SW 1271 (cell line): ENCODE data around the gene MYO5A.
A peak's percentile ranks its signal among the peaks of the same experiment; 100 is the strongest.
"Not testable (repeated sequence)": the region's sequence is repeated elsewhere in the genome, so short reads cannot be mapped to it uniquely, and the experiment has no call there.

Experiments used
- DNase-seq, 2 experiments: peaks; one replicate each; lab custom pipeline; 2025; lab: John Stamatoyannopoulos, UW

Gene MYO5A

DNA sequence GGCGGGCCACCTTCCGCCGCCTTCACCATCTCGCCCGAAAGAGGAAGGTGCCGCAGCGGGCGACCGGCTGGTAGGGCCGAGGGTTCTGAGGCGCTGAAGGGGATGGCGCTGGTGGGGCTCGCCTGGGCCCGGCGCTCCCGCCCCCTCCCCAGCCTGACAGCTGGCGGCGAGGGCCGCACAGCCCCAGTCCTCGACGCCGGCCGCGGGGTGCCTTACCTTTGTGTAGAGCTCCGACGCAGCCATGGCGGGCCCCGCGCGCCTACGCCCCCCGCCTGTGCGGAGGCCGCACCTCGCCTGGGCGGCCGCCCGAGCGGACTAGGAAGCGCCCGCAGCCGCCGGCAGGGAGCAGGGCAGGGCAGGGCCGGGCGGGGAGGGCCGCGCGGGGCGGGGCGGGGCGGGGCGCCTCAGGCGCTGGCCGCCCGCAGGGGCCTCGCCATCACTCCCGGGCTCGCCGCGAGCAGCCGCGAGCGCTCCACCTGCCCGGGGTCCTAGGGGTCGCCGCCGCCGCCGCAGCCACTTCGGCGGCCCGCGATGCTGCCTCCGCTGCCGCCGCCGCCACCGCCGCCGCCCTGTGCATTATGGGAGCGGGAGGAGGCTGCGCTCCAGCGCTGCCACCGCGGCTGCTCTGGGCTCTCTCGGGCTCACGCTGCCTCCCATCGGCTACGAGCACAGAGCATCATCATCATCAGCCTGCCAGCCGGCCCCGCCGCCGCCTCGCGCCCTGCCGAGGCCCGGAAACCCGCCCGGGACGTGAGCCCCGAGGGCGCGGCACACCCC, at the start of gene MYO5A:
Gene MYO5A (minus strand): TSS at position 317 of the 777 bp plus-strand sequence. CDS start 74 bp downstream, at position 243.
- peak in 1 of 2 experiments; percentile 32 for DNase-seq

DNA sequence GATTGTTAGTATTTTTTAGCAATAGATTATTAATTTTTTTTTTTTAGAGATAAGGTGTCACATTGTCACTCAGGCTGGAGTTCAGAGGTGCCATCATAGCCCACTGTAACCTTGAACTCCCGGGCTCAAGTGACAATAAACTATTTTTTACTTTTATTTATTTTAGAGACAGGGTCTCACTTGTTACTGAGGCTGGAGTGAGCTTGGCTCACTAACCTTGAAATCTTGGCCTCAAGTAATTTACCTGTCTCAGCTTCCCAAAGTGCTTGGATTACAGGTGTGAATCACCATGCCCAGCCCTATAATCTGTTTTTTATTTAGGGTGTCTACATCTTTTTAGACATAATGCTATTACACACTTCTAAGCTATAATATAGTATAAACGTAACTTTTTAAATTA, 48.0 kb upstream of the MYO5A start:
- no peak for DNase-seq

DNA sequence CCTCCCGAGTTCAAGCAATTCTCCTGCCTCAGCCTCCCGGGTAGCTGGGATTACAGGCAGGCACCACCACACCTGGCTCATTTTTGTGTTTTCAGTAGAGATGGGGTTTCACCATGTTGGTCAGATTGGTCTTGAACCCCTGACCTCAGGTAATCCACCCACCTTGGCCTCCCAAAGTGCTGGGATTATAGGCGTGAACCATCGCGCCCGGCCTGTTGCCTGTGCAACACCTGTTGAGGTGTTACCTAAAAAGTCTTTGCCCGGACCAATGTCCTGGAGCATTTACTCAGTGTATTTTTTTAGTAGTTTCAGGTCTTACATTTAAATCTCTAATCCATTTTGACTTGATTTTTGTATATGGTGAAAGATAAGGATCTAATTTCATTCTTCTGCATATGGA, 46.9 kb upstream of the MYO5A start:
- DNase-seq, result not testable (repeated sequence)

DNA sequence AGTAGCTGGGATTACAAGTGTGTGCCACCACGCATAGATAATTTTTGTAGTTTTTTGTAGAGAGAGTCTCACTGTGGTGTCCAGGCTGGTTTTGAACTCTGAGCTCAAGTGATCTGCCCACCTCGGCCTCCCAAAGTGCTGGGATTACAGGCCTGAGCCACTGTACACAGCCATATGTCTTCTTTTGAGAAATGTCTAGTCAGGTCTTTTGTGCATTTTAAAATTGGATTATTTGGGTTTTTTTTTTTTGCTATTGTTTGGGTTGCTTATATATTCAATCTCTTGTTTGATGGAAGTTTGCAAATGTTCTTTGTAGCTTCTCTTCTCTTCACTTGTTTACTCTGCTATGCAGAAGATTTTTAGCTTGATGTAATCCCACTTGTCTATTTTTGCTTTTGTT, 46.4 kb upstream of the MYO5A start:
- DNase-seq, result no peak

DNA sequence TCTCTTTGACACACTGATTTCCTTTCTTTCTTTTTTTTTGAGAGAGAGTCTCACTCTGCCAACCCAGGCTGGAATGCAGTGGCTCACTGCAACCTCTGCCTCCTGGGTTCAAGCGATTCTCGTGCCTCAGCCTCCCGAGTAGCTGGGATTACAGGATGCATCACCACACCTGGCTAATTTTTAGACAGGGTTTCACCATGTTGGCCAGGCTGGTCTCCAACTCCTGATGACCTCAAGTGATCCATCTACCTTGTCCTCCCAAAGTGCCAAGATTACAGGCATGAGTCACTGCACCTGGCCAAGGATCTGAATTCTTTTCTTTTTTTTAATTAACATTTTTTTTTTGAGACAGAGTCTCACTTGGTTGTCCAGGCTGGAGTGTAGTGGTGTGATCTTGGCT, 45.9 kb upstream of the MYO5A start:
- not testable (repeated sequence) for DNase-seq

DNA sequence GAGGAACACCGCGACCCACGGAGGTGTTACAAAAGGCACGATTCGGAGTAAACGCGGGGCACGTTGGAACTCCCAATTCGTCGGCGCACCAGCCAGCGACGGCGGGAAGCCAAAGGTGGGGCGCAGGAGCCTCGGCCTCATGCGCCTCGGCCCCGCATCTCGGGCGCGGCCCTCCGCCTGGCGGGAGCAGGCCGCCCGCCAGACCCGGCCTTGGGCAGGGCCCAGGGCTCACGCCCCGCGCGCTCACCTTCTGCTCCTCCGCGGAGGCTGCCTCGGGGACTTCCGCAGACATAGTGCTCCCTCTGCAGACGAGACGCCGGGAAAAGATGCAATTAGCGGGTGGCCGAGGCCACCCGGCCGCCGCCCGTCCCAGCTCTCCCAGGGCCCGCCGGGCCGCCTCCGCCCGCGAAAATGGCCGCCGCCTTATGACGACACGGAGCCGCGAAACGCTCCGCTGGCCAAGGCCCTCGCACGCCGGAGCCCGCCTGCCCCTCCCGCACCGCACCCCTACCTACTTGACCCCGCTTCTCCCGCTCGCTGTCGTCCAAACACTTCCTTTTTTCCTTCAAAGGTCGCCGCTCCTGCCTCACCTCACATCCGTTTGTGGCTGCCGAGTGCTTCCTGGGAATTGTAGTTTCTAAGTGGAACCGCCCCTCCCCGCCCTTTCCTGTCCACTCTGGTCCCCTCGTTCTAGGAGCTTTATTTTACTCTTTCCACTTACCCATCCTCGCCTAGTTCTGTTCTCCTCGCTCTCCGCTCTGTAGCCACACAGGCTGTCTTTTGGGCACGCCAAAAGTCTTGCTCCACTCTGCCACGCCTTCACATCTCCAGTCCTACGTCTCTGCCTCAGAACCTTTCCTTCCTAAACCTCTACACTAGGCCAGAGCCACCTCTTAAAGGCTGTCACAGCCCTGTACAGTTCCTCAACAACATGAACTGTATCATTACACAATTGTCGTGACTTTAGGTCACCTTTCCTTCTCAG, 40.2 kb upstream of the MYO5A start, which contains the start of gene ARPP19:
Gene ARPP19 (minus strand): TSS at position 430 of the 985 bp plus-strand sequence. CDS start 138 bp downstream, at position 292.
- DNase-seq, result peak; percentile 41 to 88

DNA sequence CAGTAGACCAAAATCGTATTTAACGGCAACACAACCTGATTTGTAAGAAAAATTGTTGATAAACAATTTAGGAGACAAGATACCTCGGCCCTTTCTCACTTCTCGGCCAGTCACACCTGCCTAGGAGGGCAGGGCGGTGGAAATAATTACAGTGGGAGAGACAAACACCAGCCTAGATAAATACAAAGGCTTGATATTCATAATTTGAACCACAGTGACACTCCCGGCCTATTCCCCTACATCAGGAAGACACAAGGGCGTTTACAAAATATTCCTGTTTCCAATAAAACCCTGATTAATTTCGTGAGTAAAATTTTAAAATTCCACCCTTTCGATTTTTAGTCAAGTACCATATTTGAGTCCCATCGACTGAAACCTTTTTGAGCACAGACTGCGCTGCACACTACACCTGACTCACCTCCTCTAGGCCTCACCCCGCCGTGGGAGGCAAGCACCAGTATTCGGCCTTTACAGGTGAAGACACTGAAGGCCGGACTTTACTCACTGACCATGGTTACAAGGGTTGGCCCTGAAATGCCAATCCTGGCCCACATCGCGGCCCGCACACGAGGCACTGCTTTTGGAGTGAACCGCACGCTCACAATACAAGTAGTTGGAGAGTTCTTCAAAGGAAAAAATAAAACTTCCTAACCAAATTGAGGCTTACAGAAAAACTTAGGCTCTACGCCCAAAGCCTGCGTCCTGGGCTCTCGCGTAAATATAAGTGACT, 39.4 kb upstream of the MYO5A start:
- DNase-seq, result peak; percentile 3 to 11

DNA sequence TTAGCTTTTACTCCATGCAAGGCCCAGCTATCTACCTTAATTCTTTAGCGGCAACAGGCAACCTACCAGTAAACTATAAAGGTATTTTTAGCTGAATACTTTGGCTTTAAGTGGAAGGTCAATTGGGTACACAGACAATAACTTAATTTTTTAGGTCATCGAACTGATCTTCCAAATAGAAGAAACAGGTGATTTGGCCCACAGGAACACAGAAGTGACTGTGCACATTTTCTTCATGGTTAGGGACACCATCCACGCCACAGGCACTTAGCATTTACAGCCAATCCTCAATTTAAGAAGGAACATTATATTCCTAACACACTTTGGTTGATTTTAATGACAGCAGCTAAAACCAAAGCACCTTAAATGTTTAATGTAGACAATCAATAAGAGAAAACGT, 38.2 kb upstream of the MYO5A start:
- no peak for DNase-seq

DNA sequence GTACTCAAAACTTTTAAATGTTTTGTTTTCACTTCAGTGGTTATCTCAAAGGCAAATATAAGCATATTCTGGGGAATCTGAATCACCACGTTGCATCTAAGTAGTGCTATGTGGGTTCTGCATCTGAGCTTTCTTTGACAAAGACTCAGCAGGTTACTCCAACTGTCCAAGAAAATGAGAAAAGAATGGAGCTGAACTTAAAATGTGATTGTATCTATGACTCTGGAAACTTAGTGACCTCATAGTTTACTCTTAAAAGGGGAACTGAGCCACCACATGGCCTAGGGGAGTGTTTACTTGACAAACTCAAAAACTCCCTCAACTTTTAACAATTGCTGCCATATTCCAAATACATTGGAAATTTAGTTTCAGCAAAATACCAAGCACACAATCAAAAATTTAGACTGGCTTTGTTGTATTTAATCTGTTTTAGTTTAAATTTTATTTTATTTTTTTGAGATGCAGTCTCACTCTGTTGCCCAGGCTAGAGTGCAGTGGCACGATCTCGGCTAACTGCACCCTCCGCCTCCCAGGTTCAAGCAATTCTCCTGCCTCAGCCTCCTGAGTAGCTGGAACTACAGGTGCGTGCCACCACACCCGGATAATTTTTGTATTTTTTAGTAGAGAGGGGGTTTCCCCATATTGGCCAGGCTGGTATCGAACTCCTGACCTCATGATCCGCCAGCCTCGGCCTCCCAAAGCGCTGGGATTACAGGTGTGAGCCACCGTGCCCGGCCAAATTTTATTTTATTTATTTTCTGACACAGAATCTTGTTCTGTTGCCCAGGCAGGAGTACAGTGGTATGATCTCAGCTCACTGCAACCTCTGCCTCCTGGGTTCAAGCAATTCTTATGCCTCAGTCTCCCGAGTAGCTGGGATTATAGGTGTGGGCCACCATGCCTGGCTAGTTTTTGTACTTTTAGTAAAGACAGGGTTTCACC, 37.0 kb upstream of the MYO5A start:
- not testable (repeated sequence) for DNase-seq

DNA sequence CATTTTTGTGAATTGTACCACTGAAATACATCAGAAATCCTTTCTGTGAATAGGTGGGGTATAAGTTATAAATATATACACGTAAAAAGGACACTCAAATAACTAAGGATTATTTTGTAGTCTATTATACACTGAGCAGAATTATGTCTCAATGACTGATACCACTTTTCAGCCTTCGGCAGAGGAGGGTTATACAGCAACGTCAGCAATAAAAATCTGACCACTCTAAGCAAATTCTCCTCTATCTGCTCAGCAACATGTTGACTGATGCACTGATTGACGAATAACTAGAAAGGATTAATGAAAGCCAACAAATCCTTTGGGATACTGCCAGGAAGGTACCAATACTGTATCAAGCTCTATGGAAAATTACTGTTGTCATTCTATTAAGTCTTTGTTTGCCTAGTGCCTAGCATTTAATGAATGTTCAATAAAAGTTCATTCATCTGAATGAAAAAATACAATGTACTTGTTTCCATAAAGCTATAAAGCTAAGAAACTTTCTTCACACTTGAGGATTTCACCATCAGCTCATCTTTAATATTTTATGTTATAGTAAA, 34.9 kb upstream of the MYO5A start:
- DNase-seq, result no peak

DNA sequence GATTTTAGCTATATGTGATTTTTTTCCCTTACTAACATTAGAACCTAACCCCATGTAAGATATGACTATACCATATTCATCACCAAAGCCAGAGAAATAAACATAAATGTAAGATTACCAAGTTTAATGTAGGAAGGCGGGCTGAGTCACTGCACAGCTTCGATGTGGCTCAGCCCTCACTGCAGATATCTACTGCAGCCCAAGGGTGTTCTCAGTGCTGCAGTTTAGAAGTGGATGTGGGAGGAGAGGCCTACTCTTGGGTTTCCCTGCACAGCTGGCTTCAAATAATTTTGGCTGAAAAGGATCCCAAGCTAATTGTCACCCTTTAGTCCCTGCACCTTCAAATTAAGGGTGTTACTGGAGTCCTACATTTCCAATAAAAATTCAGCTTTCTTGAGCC, 30.9 kb upstream of the MYO5A start:
- no peak for DNase-seq

DNA sequence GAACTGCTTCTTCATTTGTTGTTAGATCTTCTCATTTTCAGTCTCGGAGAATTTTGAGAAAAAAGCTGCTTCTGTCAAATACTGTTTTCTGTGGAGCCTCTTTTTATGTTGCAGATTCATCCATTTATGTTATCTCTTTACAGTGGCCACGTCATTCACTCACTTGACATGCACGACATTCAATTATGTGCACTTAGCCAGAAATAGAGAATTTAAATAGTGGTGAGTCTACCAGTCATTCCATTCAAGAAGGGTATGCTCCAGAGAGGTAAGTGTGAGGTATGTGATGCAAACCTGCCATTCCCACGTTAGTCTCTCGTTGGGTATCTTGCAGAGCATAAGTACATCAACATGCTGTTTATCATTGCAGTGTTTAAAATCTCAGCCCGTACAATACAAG, 30.3 kb upstream of the MYO5A start:
- DNase-seq, result no peak

DNA sequence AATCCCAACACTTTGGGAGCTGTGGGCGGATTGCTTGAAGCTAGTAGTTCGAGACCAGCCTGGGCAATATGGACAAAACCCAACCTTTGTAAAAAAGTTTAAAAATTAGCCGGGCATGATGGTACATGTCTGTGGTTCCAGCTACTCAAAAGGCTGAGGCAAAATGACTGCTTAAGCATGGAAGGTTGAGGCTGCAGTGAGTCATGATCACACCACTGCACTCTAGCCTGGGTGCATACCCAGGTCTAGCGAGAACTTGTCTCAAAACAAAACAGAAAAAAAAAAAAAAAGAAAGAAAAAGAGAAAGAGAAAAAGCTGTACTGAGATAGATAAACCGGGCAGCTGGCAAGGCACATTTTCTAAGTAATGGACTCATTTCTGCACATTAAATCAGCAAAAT, 29.5 kb upstream of the MYO5A start:
- no peak for DNase-seq

DNA sequence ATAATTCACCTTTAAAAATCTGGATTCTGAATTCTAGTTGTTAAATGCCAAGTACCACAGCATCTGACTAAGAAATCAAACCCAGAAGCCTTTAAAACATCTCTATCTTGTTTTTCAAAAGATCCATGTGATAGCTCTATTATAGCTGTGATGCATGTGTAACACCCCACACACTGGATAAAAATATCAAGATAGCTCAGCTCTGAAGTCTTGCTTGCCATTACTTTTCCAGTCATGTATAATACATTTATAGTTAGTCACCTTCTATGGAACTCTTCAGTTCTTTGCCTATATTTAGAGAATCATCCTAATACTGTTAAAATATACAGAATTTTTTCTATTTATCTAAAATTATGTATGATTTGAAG, 28.6 kb upstream of the MYO5A start:
- DNase-seq, result no peak

DNA sequence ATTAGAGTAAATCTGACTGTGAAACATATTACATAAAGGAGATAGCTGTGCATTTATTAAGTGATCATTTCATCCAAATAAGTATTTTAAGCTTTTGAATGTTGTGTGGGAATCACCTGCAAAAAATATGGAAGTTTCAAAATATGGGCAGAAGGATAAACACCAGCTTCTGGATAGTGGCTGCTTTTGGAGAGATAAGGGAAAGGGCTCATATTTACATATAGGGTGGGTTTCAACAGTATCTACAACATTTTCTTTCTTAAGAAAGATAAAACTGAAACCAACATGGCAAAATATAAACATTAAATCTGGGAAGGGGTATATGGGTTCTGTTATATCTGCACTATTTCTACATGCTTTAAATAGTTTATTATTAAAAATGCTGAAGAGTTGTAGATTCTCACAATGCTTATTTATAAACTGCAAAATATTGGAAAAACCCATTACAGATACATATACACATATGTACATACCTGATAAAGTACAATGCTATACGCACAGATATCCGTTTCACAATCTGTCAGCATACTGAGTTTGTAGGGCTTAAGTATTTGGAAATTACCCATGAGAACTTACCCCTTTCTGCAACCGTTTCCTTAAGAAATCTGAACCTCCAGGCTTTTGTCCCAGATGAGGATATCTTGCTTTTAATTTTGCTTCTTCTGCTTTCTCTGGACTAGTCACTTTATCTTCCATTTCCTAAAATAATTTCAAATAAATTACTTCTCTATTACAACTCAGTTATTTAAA, 28.0 kb upstream of the MYO5A start:
- no peak for DNase-seq

DNA sequence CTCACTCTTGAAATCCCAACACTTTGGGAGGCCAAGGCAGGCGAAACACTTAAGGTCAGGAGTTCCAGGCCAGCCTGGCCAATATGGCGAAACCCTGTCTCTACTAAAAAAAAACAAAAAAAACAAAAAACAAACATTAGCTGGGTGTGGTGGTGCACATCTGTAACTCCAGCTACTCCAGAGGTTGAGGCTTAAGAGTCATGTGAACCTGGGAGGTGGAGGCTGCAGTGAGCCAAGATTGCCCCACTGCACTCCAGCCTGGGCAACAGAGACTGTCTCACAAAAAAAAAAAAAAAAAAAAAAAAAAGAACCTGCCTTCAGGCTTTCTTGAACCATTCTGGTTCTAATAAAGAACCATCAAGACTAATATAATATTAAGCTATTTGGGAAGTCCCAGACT, 23.6 kb upstream of the MYO5A start:
- no peak for DNase-seq

DNA sequence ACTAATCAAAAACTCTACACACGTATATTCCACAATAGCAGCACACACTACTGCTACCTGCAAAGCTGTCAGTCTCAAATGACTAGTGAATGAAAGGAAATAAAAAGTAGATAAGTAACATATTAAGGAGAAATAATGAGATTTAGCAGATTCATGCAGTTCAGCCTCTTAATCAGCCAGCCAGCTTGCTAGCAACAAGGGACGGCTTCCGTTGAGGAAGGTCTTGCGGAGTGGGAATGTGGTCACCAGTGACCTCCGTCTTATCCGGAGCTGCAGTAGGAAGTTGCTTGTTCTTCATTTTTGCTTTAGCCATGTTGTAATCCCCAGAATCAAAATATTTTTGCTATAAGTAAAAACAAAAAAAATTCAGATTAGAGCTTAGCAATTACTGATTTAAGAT, 23.1 kb upstream of the MYO5A start:
- no peak for DNase-seq

DNA sequence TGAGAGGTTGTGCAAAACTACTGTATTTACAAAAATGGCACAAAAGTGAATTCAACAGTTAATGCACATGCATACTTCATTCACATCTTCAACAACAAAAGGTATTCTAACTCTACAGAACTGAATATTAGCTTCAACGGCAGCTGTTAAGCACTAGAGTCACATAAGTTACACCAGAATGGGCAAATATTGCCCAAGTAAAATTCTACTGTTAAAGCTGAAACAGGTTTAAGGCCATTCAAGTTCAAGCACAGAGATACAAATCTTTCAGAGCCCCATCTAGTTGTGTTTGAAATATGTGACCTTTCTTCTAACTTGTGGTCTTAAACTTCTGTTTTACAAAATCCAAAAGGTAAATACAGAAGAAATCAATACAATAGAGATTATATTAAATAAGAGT, 22.5 kb upstream of the MYO5A start:
- DNase-seq, result not testable (repeated sequence)

DNA sequence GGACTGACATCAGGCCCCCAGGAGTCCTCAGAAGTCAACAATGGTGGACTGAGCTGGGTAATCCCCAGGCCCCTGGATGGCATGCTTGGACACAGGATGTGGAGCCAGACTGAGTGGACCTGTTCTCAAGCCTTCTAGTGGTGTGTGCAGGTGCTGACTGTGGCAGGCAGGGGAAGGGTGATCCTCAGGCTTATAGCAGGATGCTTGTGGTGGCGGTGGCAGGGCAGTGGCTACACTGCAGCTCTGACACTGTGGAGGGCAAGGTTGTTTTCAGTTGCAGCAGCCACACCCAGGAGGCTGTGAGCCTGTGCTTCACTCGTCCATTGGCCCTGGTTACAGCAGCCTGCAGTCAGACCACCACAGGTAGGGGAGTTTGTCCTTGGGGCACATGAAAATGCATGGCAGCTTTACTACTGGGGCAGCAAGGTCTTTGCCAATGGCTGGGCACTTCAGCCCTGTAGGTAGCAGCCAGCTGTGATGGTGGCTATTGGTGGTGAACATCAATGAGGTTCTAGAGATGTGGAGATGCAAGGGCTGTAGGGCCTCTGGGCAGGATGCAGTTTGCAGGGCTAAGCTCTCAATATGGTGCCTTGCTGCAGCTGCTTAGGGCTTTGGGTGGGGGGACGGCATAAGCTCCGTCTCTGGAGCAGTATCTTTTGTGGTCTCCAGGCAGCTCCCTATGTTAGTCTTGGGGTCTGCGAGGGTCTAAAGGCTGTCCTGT, 17.5 kb upstream of the MYO5A start:
- no peak for DNase-seq
